ENCODE measurements around the gene DDX31.

GRCh38 chr9:132656299-132656698 is 13.5 kb downstream of the DDX31 start:
- TF ChIP-seq CTCF (IDR thresholded peaks at IDR 0.05): no peak
- no peak for TF ChIP-seq POLR2A (IDR thresholded peaks at IDR 0.05)
